Hematopoietic multipotent progenitor cell (in vitro differentiated cells): Measurements from ENCODE around the gene COPS4. TPM values are rescaled to one million over a fixed set of nuclear protein-coding genes. Genes with fewer than 3 reads are reported as not detected.
"Not testable (repeated sequence)": the region's sequence is repeated elsewhere in the genome, so short reads cannot be mapped to it uniquely, and the experiment has no call there.

Experiments used
- DNase-seq, 3 donors: peaks; one replicate each; pipeline ENCODE4 v3.0.0-alpha.2; 2011 to 2015; ENCODE audit warnings: low read depth in 2 of 3, low spot score in 2 of 3
- total RNA-seq: library from RNA; depleted of rRNA; stranded (reverse); fragments of >200 nt; gene quantifications from one replicate; pipeline ENCODE4 v1.2.3, GENCODE V29; 2012

COPS4 gene
- total RNA-seq, 1 donor: 53.1 TPM

DNA sequence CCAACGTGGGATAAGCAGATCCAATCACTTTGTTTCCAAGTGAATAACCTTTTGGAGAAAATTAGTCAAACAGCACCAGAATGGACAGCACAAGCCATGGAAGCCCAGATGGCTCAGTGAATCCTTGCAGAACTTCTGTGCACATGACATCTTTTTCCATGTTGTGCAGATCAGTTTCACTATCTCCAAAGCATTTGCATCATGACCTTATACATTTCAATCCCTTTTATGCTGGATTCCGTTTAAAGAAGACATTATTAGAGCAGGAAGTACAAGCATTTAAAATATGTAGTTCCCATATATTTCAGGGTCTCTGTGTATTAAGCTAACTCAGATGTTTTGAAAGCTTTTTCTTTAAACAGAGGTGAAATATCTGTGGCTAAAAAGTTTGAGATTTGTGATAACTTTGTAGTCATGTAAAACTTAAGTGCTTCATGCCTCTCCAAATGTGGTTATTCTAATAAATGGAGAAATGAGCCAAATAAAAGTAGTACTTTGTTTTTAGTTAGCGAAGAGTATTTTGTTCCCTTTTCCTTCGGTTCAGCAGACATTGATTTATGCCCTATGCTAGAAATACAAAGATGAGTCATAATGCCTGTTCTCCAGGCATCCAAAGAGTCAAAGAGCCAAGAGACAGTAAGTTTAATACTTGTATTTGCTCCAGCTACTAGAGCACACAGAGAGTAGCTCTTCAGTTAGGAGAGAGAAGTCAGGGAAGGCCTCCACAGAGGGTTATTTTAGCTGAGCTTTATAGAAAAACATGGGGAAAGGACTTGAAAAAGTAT, 40.5 kb downstream of the COPS4 start:
- peak in 2 of 3 donors; percentile 53 to 60 for DNase-seq

DNA sequence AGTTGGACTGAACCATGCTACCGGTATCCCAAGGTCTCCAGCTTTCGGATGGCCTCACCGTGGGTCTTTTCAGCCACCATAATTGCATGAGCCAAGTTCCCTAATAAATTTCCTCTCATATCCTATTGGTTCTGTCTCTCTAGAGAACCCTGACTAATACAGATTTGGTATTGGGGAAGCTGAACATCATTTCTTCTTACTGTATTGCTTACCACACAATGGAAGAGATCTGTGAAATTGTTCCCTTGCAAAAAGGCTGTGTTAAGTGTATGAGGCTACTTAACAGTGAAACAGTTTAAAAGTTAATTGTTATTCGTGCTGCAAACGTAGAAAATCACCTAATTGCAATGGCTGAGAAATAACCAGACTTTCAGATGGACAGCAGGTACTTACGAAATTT, 45.6 kb downstream of the COPS4 start:
- no peak for DNase-seq

DNA sequence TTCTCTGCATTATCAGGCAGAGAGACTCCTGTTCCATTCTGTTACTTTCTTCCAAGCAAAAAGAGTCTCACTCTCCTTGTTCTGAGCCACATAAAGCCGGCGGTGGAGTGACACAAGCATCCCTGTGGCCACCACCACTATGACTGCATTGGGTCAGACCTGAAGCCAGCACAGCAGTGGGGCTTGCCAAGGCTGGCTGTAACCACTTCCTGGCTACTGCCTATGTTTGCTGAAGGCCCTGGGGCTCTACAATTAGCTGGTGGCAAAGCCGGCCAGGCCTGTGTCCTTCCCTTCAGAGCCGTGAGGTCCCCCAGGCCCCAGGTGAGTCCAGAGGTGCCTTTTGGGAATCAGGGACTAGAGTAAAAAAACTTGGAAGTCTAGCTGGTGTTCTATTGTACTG, 47.8 kb downstream of the COPS4 start:
- no peak for DNase-seq

DNA sequence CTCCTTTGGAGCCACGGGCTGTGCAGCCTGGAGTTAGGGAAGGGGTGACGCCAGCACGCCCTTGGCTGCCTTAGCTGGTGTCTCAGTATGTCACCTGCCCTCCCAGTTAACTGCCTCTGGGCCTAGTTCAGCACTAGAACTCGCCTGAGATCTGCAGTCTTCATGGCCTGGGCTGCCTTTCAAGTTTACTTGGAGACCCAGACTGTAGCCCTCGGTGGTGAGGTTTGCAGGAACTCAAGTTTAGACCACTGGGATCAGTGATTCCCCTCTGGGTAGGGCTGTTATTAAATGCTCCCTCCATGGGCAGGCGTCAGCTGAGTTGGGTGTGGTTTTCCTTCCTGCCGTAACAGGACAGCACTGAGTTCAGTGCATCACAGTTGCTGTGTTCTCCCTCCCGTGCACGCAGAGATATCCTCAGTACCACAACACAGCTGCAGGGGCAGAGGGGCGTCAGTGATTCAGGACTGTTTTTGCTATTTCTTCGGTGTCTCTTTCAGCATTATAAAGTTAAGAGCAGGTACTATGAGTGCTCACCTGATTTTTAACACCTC, 49.0 kb downstream of the COPS4 start:
- DNase-seq: peak; percentile 41 to 73 (median 66)

DNA sequence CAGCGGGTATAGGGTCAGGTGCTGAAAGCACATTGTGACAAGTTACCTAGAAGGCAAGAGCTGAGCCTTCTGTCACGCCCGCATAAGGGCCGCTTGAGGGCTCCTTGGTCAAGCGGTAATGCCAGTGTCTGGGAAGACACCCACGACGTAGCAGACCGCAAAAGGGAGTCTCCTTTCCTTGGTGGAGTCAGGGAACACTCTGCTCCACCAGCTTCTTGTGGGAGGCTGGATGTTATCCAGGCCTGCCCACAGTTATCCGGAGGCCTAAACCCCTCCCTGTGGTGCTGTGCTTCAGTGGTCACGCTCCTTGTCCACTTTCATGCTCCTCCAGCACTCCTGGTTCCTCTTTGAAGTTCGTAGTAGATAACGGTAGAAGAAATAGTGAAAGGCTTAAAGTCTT, 50.0 kb downstream of the COPS4 start:
- not testable (repeated sequence) for DNase-seq

- DNase-seq: no peak
These were observed 54.6 kb downstream of the COPS4 start for GRCh38 chr4:83089410-83090157.

DNA sequence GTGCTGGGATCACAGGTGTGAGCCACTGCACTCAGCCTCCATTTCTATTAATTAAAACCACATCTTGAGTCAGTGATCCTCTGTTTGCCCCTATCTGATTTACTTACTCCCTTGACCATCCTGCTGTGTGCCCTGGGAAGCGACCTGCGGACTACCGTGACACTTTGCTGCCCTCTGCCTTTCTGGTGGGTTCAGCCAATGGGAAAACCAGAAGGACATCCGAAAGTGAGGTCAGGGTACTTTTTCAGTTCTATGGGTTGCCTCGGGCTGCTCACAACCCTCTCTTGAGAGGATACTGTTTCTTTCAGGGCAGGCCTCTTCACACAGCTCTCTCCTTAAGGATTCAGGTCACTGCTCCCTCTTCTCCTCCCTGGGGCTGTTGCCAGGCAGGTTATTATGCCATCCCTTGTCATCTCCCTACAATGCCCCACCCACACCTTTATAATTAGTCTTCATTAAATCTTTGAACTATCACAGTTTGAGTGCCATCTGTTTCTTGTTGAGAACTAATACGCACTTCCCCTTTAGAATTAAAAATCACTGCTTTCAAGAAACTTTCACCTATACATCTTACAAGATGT, 58.2 kb downstream of the COPS4 start:
- DNase-seq: no peak

GRCh38 chr4:83096397-83096796, 61.4 kb downstream of the COPS4 start:
- DNase-seq: no peak

DNA sequence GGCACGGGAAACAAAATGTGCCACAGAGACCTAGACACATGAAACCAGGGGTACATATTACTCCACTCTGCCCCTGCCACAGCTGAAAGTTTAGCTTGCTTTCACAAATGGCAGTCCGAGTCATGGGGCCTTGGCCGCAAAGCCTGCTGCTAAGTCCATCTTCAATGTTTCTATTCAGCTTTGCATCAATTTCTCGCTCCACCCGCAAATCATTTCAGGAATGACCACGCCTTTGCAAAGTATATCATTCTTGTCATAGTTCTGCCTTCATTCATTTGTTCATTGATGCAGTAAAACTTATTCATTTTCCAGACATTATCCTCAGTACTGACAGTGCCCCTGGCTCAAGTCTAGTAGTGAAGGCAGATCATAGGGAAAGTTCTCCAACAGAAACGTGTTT, 70.0 kb downstream of the COPS4 start:
- no peak for DNase-seq

- no peak for DNase-seq
These were observed 72.6 kb downstream of the COPS4 start for GRCh38 chr4:83107631-83108030.

DNA sequence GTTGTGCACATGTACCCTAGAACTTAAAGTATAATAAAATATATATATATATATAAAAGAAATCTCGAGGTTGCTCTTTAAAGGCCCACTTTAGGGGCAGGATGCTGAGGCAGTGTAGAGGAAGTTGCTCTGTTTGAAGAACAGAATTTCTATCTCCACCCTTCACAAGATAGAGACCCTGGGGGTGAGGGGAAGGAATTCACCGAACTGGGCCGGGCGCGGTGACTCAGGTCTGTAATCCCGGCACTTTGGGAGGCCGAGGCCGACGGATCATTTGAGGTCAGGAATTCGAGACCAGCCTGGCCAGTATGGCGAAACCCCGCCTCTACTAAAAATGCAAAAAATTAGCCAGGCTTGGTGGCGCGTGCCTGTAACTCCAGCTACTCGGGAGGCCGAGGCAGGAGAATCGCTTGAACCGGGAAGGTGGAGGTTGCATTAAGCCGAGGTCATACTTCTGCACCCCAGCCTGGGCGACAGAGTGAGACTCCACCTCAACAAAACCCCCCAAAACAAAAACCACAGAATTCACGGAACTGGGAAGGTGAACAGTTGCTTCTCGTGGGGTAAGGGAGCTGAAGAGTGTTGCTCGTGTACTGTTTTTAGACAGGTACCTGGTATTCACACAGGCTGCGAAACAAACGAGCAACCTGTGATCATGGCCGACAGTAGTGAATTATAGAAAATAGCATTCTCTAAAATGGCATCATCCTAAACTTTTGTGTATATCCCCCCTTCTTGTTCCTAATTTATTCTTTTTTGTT, 73.3 kb downstream of the COPS4 start:
- no peak for DNase-seq

DNA sequence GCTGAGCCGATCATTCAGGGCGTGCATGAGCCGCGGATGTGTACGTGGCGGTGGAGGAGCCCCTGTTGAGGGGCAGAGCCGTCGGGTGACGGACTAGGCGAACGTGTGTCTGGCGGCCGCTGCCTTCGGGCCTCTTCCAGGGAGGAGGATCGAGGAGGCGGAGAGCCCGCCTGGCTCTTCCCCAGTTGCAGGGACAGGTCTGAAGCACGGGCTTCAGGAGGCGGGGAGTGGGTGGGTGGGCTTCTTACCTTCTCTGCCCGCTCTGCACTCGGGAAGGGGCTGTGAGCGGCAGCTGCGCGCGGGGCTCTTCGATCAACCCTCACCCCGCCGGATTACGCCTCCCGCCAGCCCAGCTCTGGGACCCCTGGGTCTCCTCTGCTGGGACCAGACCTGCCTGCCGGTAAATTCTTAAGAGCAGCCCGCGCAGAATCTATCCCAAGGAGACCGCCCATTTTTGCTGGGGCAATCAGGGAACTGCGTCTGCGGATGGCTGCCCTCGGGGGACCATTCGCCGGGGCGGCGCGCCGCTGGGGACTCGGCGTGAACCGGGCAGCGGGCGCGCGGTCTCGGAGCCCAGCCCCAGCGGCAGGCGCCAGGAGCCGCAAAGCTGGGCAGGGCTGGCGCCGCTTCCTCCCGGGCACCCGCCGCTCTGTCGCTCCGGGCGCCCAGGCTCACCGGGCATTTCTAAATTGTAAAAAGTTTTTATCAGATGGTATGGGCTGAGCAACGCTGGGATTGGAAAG, 74.7 kb downstream of the COPS4 start:
- peak in 1 of 3 donors; percentile 21 for DNase-seq

DNA sequence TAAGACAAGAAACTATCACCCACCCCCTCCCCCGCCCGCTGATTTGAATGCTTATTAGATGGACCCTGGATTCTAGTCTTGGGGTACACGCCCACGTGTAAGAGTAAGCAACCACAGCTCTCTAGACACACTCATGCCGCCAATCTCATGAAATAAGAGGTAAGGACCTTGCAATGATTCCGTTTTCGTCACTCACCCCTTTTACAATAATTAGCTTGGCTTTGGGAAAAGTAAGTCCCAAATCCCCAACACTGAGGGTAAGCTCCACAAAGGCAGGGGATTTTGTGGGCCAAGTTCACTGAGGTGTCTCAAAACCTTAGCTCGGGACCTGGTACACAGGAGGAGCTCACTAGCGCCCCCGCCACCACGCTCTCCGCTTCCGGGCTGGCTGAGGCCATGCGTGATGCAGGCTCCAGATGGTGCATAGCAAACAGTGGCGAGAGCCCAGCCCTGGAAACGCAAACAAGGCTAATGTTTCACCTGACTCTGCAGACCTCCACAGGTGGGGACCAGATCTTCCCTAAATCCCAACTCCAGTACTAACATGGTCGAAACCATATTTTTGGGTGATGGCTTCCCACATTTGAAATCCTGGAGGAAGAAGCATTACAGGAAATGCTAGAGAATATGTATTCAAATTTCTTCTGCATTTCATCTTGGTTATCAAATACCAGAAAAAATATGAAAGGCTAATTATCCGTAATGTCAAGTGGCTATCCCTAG, 75.4 kb downstream of the COPS4 start:
- DNase-seq: peak; percentile 80 to 90 (median 87)

DNA sequence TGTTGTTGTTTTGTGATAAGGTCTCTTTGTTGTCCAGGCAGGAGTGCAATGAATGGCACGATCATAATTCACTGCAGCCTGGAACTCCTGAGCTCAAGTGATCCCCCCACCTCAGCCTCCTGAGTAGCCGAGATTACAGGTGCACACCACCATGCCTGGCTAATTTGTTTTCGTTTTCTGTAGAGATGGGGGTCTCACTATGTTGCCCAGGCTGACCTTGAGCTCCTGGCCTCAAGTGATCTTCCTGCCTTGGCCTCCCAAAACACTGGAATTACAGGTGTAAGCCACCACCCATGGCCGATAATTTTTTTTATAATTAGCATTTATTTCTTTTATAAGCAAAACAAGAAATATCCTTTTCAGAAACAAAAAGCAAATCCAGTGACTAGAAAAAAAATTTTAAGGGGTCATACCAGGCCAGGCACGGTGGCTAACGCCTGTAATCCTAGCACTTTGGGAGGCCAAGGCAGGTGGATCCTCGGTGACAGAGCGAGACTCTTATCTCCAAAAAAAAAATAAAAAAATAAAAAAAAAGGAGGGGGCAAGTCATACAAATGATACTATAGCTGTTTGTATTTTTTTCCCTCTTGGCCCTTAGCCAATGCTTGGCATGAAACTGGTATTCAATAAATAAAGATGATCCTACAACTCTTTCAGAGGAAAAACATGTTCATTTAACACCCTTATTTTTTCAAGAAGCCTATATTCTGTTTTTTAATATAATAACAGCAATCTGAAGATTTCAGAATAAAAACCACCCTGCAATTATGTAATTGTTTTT, 76.2 kb downstream of the COPS4 start:
- peak in 1 of 3 donors; percentile 33 for DNase-seq

GRCh38 chr4:83111751-83112141, 76.8 kb downstream of the COPS4 start:
- DNase-seq: not testable (repeated sequence)

DNA sequence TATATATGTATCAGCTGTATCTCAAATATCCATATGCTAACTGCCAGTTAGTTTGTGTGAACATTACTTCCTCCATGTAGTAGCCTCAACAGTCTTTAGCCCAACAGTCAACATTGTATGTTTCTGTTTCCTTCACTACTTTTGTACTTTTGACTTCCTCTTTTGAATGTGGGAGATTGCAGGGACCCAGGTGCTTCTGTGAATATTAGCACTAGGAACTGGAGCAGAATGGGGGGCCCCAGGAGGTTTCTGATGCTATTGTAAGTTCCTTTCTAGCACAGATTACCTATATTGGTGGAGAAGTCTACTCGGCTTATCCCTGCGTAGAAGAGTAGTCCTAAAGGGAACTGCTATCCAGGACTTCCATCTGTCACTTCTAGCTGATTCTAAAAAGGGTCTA, 77.2 kb downstream of the COPS4 start:
- peak in 2 of 3 donors; percentile 81 to 96 for DNase-seq

DNA sequence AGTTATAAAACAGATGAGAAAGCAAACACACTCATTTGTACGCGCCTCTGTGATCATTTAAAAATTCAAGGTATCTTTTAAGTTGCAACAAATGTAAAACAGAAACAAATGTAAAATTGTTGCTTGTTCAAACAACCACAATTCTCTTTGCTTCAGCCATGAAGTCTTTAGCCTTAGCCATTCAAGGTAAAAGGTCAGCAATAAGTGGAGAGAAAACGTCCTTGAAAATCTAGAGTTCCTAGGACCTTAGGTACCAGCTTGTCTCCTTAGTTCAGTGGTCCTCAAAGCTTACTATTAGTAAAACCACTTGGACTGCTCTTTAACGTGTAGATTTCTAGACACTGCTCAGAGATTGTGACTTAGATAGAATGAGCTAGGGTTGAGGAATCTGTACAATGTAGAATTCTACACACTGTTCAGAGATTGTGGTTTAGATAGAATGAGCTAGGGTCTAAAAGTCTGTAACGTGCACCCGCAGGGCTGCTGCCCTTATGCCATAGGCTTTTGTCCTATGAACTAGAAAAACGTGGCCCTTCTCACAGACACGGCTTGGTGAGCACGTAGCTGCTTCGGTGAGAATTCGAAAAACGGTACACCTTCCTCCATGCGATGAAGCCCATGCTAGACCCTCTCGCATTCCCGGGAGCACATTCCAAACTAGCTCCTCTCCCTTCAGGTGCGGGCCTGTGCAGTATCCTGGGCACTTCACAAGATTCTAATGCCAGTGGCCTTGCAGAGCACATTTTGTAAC, 77.9 kb downstream of the COPS4 start:
- DNase-seq: peak in 1 of 3 donors; percentile 51

DNA sequence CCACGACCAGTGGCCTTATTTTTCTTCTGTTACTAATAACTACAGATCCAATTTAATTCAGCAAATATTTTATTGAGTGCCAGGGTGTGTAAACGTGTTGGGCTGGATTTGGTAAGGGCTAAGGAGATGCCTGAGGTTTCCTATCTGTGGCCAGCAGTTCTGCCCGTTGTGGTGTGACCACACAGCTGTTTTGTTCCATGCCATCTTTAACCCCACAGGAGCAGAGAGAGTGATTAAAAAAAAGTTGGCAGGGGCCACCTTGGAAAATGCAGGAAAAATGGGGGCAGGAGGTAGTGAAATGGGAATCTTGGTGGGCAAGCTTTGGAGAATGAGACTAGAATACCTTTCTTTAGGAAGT, 78.4 kb downstream of the COPS4 start:
- peak in 1 of 3 donors; percentile 74 for DNase-seq
